Liver (tissue), 9 donors: ENCODE data around the gene MYO3B. TPM values are rescaled to one million over a fixed set of nuclear protein-coding genes. Genes with fewer than 3 reads are reported as not detected.

ENCODE experiments used
- DNase-seq: peaks from one replicate; pipeline ENCODE4 v3.0.0-alpha.2; 2017; ENCODE audit warnings: low spot score
- H3K27ac ChIP-seq, 2 donors: one replicate each; pipeline ENCODE4 v1.7.0; 2013; ENCODE audit warnings: inconsistent platforms in 2 of 2, low read length in 2 of 2, control low read depth in 1 of 2, low read depth in 1 of 2, mild to moderate bottlenecking in 1 of 2
- H3K27me3 ChIP-seq, 4 donors: one replicate each; pipeline versions ENCODE4 v1.6.1 to v1.7.0; 2013; ENCODE audit warnings: low read length in 3 of 4, inconsistent platforms in 1 of 4, mild to moderate bottlenecking in 1 of 4, moderate library complexity in 1 of 4; ENCODE audit not compliant: control insufficient read depth in 4 of 4, insufficient read depth in 4 of 4
- H3K36me3 ChIP-seq, 4 donors: one replicate each; pipeline versions ENCODE4 v1.6.1 to v1.7.0; 2013; ENCODE audit warnings: low read length in 3 of 4, mild to moderate bottlenecking in 3 of 4, low read depth in 1 of 4, moderate library complexity in 1 of 4; ENCODE audit not compliant: control insufficient read depth in 4 of 4, insufficient read depth in 3 of 4
- H3K4me1 ChIP-seq, 4 donors: one replicate each; pipeline versions ENCODE4 v1.6.1 to v1.7.0; 2013; ENCODE audit warnings: low read length in 3 of 4, mild to moderate bottlenecking in 3 of 4, moderate library complexity in 1 of 4; ENCODE audit not compliant: control insufficient read depth in 4 of 4, insufficient read depth in 4 of 4
- H3K4me3 ChIP-seq, 3 donors: one replicate each; pipeline versions ENCODE4 v1.6.1 to v1.7.0; 2013; ENCODE audit warnings: low read length in 3 of 3, control low read depth in 1 of 3, low read depth in 1 of 3, mild to moderate bottlenecking in 1 of 3
- H3K9ac ChIP-seq, 2 donors: one replicate each; pipeline ENCODE4 v1.7.0; 2013; ENCODE audit warnings: low read length in 2 of 2, mild to moderate bottlenecking in 2 of 2, moderate library complexity in 2 of 2, control low read depth in 1 of 2, low read depth in 1 of 2
- H3K9me3 ChIP-seq, 4 donors: one replicate each; pipeline versions ENCODE4 v1.6.1 to v1.7.0; 2013; ENCODE audit warnings: low read length in 3 of 4; ENCODE audit not compliant: control insufficient read depth in 4 of 4
- FOXA1 ChIP-seq: IDR thresholded peaks from 2 replicates; pipeline ENCODE4 v1.6.1; 2016; ENCODE audit warnings: antibody characterized with exemption
- GABPA ChIP-seq, 2 donors: IDR thresholded peaks in 1 of 2; conservative IDR thresholded peaks in 1 of 2; 2 replicates each; pipeline ENCODE4 v1.6.1; 2016; ENCODE audit warnings: antibody characterized with exemption in 2 of 2, mild to moderate bottlenecking in 1 of 2, moderate library complexity in 1 of 2
- HNF4A ChIP-seq, 2 donors: conservative IDR thresholded peaks; 2 replicates each; pipeline ENCODE4 v1.6.1; 2016; ENCODE audit warnings: antibody characterized with exemption in 2 of 2, mild to moderate bottlenecking in 2 of 2
- HNF4G ChIP-seq: IDR thresholded peaks from 2 replicates; pipeline ENCODE4 v1.6.1; 2016; ENCODE audit warnings: antibody characterized with exemption
- JUND ChIP-seq, 2 donors: IDR thresholded peaks; 2 replicates each; pipeline ENCODE4 v1.6.1; 2016; ENCODE audit warnings: antibody characterized with exemption in 2 of 2
- RXRA ChIP-seq, 2 donors: IDR thresholded peaks; 2 replicates each; pipeline ENCODE4 v1.6.1; 2017 to 2018; ENCODE audit warnings: antibody characterized with exemption in 2 of 2, mild to moderate bottlenecking in 1 of 2
- SP1 ChIP-seq: IDR thresholded peaks from 2 replicates; pipeline ENCODE4 v1.6.1; 2018; ENCODE audit warnings: antibody characterized with exemption, mild to moderate bottlenecking
- TAF1 ChIP-seq: conservative IDR thresholded peaks from 2 replicates; pipeline ENCODE4 v1.6.1; 2016; ENCODE audit warnings: antibody characterized with exemption, mild to moderate bottlenecking
- YY1 ChIP-seq: IDR thresholded peaks from 2 replicates; pipeline ENCODE4 v1.6.1; 2016; ENCODE audit warnings: antibody characterized with exemption, mild to moderate bottlenecking
- WGBS: extraction: QIAGEN DNeasy Blood & Tissue Kit; methylation state at CpG from one replicate; pipeline ENCODE4 v1.1.7; 2013; 5-methylcytosine and 5-hydroxymethylcytosine counted together
- polyA plus RNA-seq, 2 donors: library from polyadenylated mRNA; stranded (reverse) in 1 of 2; unstranded in 1 of 2; fragments of 200-250 nt in 1 of 2; fragments of >200 nt in 1 of 2; fragmentation: Nextera tagmentation in 1 of 2; extraction: Ambion mirVana in 1 of 2; gene quantifications; one replicate each; pipeline versions ENCODE4 v1.2.1 to v1.2.3, GENCODE V29; 2013 to 2015
- total RNA-seq, 2 donors: library from RNA; depleted of rRNA; stranded (reverse); fragments of >200 nt; gene quantifications; one replicate each; pipeline ENCODE4 v1.2.3, GENCODE V29; 2014
- TF ChIP-seq, protein P1 (sequence below): IDR thresholded peaks from 2 replicates; pipeline ENCODE4 v1.6.1; 2016; ENCODE audit warnings: antibody characterized with exemption
- TF ChIP-seq, protein P2 (sequence below): fragments of 150-350 bp; IDR thresholded peaks from 2 replicates; pipeline ENCODE4 v1.5.1; 2017; ENCODE audit warnings: improper control_type of control experiment, low read depth, low read length; ENCODE audit not compliant: missing input control
- donor health status: healthy.
- donor health status: healthy.
- donor health status: healthy.
- donor health status: healthy.
- donor health status: healthy.

MYO3B gene
- total and polyA plus RNA-seq, 4 donors = under 0.01 to 0.05 TPM; not detected in 2

DNA sequence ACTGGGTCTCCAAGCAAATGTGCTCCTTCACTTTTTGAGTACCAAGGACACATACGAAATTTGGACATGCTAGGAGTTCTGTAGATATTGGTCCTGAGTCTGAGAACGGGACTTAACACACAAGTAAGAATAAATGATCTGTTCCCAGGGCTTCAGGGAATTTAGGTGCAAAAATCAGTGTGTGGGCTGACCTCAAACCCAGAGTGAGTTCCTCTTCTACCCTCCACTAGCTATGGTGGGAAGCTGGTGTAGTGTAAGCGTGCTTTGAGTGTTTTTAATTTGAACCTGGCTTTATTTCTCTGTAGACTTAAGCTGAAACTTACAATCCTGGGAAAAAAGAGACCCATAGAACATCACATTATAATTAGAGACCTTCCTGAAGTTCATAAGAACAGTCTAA, 50.5 kb downstream of the MYO3B start:
- H3K4me3 ChIP-seq = no peak overlapping the region
- H3K4me1 ChIP-seq = no peaks in the 10 kb centered on the region
- no peaks in the 10 kb centered on the region for H3K36me3 ChIP-seq
- no peak overlapping the region for H3K9ac ChIP-seq
- H3K9me3 ChIP-seq = no peaks in the 10 kb centered on the region
- WGBS = 83% methylated on average over 3 of the region's 3 CpGs
- no peak for DNase-seq
- no peak overlapping the region for H3K27ac ChIP-seq
- TF ChIP-seq JUND (IDR thresholded peaks at IDR 0.05) (no peak), RXRA (IDR thresholded peaks at IDR 0.05) (no peak), YY1 (no peak), HNF4A (conservative IDR thresholded peaks at IDR 0.05) (no peak), FOXA1 (no peak), GABPA (IDR thresholded peaks at IDR 0.05 in 1 of 2, conservative IDR thresholded peaks at IDR 0.05 in 1 of 2) (no peak), TAF1 (no peak)
- TF ChIP-seq, protein P1, sequence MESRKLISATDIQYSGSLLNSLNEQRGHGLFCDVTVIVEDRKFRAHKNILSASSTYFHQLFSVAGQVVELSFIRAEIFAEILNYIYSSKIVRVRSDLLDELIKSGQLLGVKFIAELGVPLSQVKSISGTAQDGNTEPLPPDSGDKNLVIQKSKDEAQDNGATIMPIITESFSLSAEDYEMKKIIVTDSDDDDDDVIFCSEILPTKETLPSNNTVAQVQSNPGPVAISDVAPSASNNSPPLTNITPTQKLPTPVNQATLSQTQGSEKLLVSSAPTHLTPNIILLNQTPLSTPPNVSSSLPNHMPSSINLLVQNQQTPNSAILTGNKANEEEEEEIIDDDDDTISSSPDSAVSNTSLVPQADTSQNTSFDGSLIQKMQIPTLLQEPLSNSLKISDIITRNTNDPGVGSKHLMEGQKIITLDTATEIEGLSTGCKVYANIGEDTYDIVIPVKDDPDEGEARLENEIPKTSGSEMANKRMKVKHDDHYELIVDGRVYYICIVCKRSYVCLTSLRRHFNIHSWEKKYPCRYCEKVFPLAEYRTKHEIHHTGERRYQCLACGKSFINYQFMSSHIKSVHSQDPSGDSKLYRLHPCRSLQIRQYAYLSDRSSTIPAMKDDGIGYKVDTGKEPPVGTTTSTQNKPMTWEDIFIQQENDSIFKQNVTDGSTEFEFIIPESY = no peak
- H3K27me3 ChIP-seq = no peaks in the 10 kb centered on the region

DNA sequence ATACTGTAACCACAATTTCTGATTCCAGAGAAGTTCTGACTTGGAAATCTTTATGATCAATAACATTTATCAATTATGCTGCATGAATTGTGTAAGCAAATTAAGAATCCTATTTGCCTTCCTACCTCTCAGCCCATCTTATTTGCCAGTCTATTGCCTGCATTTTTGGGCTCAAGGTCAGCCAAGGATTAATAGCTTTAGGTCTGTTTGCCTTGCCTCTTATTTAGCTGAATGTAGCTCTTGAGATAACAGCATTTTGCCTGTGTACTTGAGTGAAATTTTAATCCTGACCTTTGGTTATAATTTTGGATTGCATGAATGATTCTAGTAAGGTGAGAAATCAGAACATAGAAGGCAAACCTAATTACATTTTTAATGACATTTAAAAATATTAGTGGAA, 51.2 kb downstream of the MYO3B start:
- Histone ChIP-seq H3K9me3 (no peaks in the 10 kb centered on the region), H3K36me3 (no peaks in the 10 kb centered on the region), H3K27ac (no peak overlapping the region), H3K9ac (no peak overlapping the region), H3K4me1 (no peaks in the 10 kb centered on the region), H3K4me3 (no peak overlapping the region), H3K27me3 (no peaks in the 10 kb centered on the region)
- TF ChIP-seq SP1 = no peak
- no peak for DNase-seq

DNA sequence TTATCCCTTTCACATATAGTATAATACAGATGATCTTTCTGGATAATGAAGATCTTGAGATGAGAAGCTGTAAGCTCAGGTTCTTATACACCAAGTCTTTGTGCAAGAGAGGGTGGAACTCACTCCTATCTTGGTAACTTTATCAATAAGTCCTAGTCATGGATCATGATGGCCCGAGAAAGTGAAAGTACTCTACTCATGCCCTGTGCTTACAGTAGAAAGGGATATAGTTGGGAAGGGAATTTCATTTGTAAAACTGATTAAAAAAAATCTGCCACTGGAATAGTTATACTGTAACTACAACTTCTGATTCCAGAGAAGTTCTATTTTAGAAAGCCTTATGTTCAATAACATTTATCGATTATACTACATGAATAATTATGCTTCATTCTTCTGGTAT, 51.8 kb downstream of the MYO3B start:
- H3K4me1 ChIP-seq = no peaks in the 10 kb centered on the region
- H3K9me3 ChIP-seq = no peaks in the 10 kb centered on the region
- H3K9ac ChIP-seq = no peak overlapping the region
- H3K27ac ChIP-seq = no peak overlapping the region
- no peaks in the 10 kb centered on the region for H3K36me3 ChIP-seq
- H3K27me3 ChIP-seq = no peaks in the 10 kb centered on the region
- no peak overlapping the region for H3K4me3 ChIP-seq
- 79% methylated on average over 2 of the region's 2 CpGs for WGBS
- TF ChIP-seq HNF4A (conservative IDR thresholded peaks at IDR 0.05) (no peak), SP1 (no peak), HNF4G (no peak)
- TF ChIP-seq, protein P2, sequence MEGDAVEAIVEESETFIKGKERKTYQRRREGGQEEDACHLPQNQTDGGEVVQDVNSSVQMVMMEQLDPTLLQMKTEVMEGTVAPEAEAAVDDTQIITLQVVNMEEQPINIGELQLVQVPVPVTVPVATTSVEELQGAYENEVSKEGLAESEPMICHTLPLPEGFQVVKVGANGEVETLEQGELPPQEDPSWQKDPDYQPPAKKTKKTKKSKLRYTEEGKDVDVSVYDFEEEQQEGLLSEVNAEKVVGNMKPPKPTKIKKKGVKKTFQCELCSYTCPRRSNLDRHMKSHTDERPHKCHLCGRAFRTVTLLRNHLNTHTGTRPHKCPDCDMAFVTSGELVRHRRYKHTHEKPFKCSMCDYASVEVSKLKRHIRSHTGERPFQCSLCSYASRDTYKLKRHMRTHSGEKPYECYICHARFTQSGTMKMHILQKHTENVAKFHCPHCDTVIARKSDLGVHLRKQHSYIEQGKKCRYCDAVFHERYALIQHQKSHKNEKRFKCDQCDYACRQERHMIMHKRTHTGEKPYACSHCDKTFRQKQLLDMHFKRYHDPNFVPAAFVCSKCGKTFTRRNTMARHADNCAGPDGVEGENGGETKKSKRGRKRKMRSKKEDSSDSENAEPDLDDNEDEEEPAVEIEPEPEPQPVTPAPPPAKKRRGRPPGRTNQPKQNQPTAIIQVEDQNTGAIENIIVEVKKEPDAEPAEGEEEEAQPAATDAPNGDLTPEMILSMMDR = no peak
- TF ChIP-seq, protein P1 = no peak
- DNase-seq = no peak
